Measurements from ENCODE around the gene AMN. TPM values are rescaled to one million over a fixed set of nuclear protein-coding genes. Genes with fewer than 3 reads are reported as not detected.

AMN gene
- total RNA-seq, 2 experiments from 2014 or later, result 0.15 to 0.30 TPM

Other genes starting within 250 kb of the AMN start
- 10 to 100 TPM; 38.9 to 40.2 TPM for gene TRAF3, start 145.2 kb upstream of the AMN start, total RNA-seq
- gene CDC42BPB, start 134.9 kb downstream of the AMN start, total RNA-seq, result 1 to 10 TPM in 1 of 2 experiments, under 1 TPM in 1; 0.81 to 1.1 TPM
- not detected for gene LBHD2, start 161.5 kb downstream of the AMN start, total RNA-seq
- not detected for gene EXOC3L4, start 172.1 kb downstream of the AMN start, total RNA-seq
- gene TNFAIP2, start 200.8 kb downstream of the AMN start, total RNA-seq, result under 1 TPM in 1 of 2 experiments, not detected in 1; 0.60 TPM

Data from activated CD4-positive, alpha-beta T cell treated with anti-CD3 and anti-CD28 coated beads, Interleukin-2, amount 10 ng/mL, durations not matched to agents 7 days and 5 days (primary cell).